ENCODE results near the gene CEP128.
"Not testable (repeated sequence)": the region's sequence is repeated elsewhere in the genome, so short reads cannot be mapped to it uniquely, and the experiment has no call there.

The CEP128 gene

GRCh38 chr14:80927083-80927989 lies 14.2 kb downstream of the CEP128 start:
- DNase-seq (ENCODE audit: low read depth), result no peak
- no peak for TF ChIP-seq CTCF (IDR thresholded peaks at IDR 0.05; ENCODE audit: control insufficient read depth, extremely low read depth, insufficient read depth)
- no peak overlapping the region for H3K4me3 ChIP-seq (ENCODE audit: low read depth, low read length)

GRCh38 chr14:80926397-80927082 lies 15.0 kb downstream of the CEP128 start:
- TF ChIP-seq CTCF (IDR thresholded peaks at IDR 0.05; ENCODE audit: control insufficient read depth, extremely low read depth, insufficient read depth), result no peak
- no peak for DNase-seq (ENCODE audit: low read depth)
- no peak overlapping the region for H3K4me3 ChIP-seq (ENCODE audit: low read depth, low read length)

GRCh38 chr14:80924365-80925103 lies 17.0 kb downstream of the CEP128 start:
- no peak overlapping the region for H3K4me3 ChIP-seq (ENCODE audit: low read depth, low read length)
- no peak for TF ChIP-seq CTCF (IDR thresholded peaks at IDR 0.05; ENCODE audit: control insufficient read depth, extremely low read depth, insufficient read depth)
- no peak for DNase-seq (ENCODE audit: low read depth)

- no peak for TF ChIP-seq CTCF (IDR thresholded peaks at IDR 0.05; ENCODE audit: control insufficient read depth, extremely low read depth, insufficient read depth)
- no peak overlapping the region for H3K4me3 ChIP-seq (ENCODE audit: low read depth, low read length)
- DNase-seq (ENCODE audit: low read depth), result no peak
Observed at GRCh38 chr14:80923368-80923767, 18.2 kb downstream of the CEP128 start.

- TF ChIP-seq CTCF (IDR thresholded peaks at IDR 0.05; ENCODE audit: control insufficient read depth, extremely low read depth, insufficient read depth), result no peak
- no peak overlapping the region for H3K4me3 ChIP-seq (ENCODE audit: low read depth, low read length)
- no peak for DNase-seq (ENCODE audit: low read depth)
Observed at GRCh38 chr14:80919622-80920021, 21.9 kb downstream of the CEP128 start.

GRCh38 chr14:80912013-80912412 lies 29.5 kb downstream of the CEP128 start:
- DNase-seq (ENCODE audit: low read depth); H3K4me3 ChIP-seq (ENCODE audit: low read depth, low read length): not testable (repeated sequence)

- no peak for DNase-seq (ENCODE audit: low read depth)
- H3K4me3 ChIP-seq (ENCODE audit: low read depth, low read length), result no peak overlapping the region
- TF ChIP-seq CTCF (IDR thresholded peaks at IDR 0.05; ENCODE audit: control insufficient read depth, extremely low read depth, insufficient read depth), result no peak
Observed at GRCh38 chr14:80906946-80907345, 34.6 kb downstream of the CEP128 start.

Measured in LNCaP clone FGC (cell line).